Esophagus muscularis mucosa (tissue), 3 donors: ENCODE results near the gene TM4SF1.

Experiments used
- POLR2A ChIP-seq: fragments of 450-650 bp; IDR thresholded peaks from one replicate; pipeline ENCODE4 v1.6.1; 2017; ENCODE audit warnings: antibody characterized with exemption, moderate library complexity, mild to moderate bottlenecking, low read depth
- POLR2AphosphoS5 ChIP-seq, 2 donors: sonication (generic); formaldehyde crosslinking; IDR thresholded peaks; one replicate each; pipeline ENCODE4 v1.6.1; 2017; ENCODE audit warnings: antibody characterized with exemption in 2 of 2
- TF ChIP-seq, protein P1 (sequence below), 3 experiments: fragments of 200-600 bp in 2 of 3; fragments of 450-650 bp in 1 of 3; sonication (generic) in 2 of 3; IDR thresholded peaks; one replicate each; pipeline ENCODE4 v1.5.1; 2017 to 2019; ENCODE audit warnings: antibody characterized with exemption in 3 of 3, mild to moderate bottlenecking in 2 of 3, moderate library complexity in 1 of 3

DNA sequence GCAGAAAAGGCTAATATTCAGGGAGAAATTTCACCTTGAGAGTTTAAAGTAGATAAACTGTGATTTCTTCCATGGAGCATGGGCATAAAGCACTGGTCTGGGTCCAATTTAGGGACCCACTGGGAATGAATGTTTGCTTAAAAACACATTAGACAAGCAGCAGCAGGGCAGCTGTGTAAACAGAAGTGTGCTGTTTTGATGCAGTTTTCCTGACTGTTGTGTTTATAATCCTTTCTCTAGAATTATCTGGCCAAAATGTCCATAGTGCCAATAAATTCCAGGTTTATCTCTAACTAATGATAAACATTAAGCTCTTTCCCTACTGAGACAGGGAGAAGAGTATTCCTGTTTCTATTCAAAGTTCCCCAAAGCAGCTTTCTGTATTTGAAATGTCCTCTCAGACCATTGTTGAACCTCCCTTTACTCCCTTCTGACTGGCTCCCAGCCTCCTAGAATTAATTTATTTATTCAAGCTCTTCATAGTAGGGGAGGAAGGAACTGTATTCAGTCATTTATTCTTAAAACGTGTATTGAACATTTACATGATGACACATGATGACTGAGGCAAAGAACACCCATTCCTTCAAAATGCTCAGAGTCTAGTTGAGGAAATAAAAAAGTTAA is 37.0 kb downstream of the TM4SF1 start:
- TF ChIP-seq, protein P1, sequence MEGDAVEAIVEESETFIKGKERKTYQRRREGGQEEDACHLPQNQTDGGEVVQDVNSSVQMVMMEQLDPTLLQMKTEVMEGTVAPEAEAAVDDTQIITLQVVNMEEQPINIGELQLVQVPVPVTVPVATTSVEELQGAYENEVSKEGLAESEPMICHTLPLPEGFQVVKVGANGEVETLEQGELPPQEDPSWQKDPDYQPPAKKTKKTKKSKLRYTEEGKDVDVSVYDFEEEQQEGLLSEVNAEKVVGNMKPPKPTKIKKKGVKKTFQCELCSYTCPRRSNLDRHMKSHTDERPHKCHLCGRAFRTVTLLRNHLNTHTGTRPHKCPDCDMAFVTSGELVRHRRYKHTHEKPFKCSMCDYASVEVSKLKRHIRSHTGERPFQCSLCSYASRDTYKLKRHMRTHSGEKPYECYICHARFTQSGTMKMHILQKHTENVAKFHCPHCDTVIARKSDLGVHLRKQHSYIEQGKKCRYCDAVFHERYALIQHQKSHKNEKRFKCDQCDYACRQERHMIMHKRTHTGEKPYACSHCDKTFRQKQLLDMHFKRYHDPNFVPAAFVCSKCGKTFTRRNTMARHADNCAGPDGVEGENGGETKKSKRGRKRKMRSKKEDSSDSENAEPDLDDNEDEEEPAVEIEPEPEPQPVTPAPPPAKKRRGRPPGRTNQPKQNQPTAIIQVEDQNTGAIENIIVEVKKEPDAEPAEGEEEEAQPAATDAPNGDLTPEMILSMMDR (IDR thresholded peaks at IDR 0.05) = no peak
- TF ChIP-seq POLR2AphosphoS5 (IDR thresholded peaks at IDR 0.05) (no peak), POLR2A (no peak)
